Panc1 (cell line): ENCODE data around the gene C1orf116. TPM values are rescaled to one million over a fixed set of nuclear protein-coding genes. Genes with fewer than 3 reads are reported as not detected.

Source experiments
- ATAC-seq: fragments of 200-7000 bp; cut with Tn5 transposase; 2 replicates; pipeline ENCODE4 v1.9.1; 2020; ENCODE audit warnings: mild to moderate bottlenecking, moderate library complexity
- BruUV-seq: library from RNA; stranded (reverse); fragments of 400-500 nt; replicated peaks from 2 replicates; lab custom pipeline; 2021; lab: Mats Ljungman, UMichigan
- CTCF ChIA-PET: fragments of 300-600 bp; sonication (Branson Sonifier 250); formaldehyde crosslinking; loops from one replicate; lab custom pipeline; 2022; ENCODE audit warnings: antibody characterized with exemption; lab: Charles Lee
- POLR2A ChIA-PET: fragments of 300-600 bp; sonication (Branson Sonifier 250); formaldehyde crosslinking; loops from one replicate; lab custom pipeline; 2022; ENCODE audit warnings: antibody characterized with exemption; lab: Charles Lee
- DNase-seq: peaks from one replicate; pipeline ENCODE4 v3.0.0-alpha.2; 2010; ENCODE audit warnings: low read depth, low spot score
- H3K27ac ChIP-seq: 2 replicates; pipeline ENCODE4 v1.5.1; 2011; ENCODE audit warnings: mild to moderate bottlenecking, low read length, inconsistent platforms
- H3K27me3 ChIP-seq: fragments of 200-500 bp; sonication (Bioruptor generic); 2 replicates; pipeline ENCODE4 v1.6.0; 2014; ENCODE audit warnings: low read length, inconsistent platforms; ENCODE audit not compliant: control insufficient read depth, insufficient read depth
- H3K36me3 ChIP-seq: fragments of 200-500 bp; sonication (Bioruptor generic); 2 replicates; pipeline ENCODE4 v1.5.1; 2014; ENCODE audit warnings: inconsistent platforms, mild to moderate bottlenecking, low read length, moderate library complexity; ENCODE audit not compliant: control insufficient read depth, insufficient read depth
- H3K4me1 ChIP-seq: 2 replicates; pipeline ENCODE4 v1.5.1; 2011; ENCODE audit warnings: inconsistent platforms, mild to moderate bottlenecking, low read length, moderate library complexity; ENCODE audit not compliant: control insufficient read depth, insufficient read depth
- H3K4me3 ChIP-seq, 2 experiments: 2 replicates each; pipeline ENCODE4 v1.5.1; 2011 to 2012; ENCODE audit warnings: low read depth in 2 of 2, low read length in 2 of 2, mild to moderate bottlenecking in 2 of 2, inconsistent platforms in 1 of 2, moderate library complexity in 1 of 2
- H3K9me3 ChIP-seq: fragments of 200-500 bp; sonication (Bioruptor generic); 2 replicates; pipeline ENCODE4 v1.5.1; 2014; ENCODE audit warnings: low read depth, mild to moderate bottlenecking, inconsistent platforms, low read length, moderate library complexity; ENCODE audit not compliant: control insufficient read depth, insufficient read depth
- CTCF ChIP-seq: fragments of 450-650 bp; IDR thresholded peaks from 2 replicates; pipeline ENCODE4 v1.5.1; 2017; ENCODE audit warnings: mild to moderate bottlenecking
- POLR2AphosphoS5 ChIP-seq: IDR thresholded peaks from 2 replicates; pipeline ENCODE4 v1.6.1; 2012; ENCODE audit warnings: mild to moderate bottlenecking, low read depth, low read length, moderate library complexity
- REST ChIP-seq, 2 experiments: IDR thresholded peaks; 2 replicates each; pipeline ENCODE4 v1.6.1; 2011 to 2012; ENCODE audit warnings: low read depth in 2 of 2, control low read depth in 1 of 2, low read length in 1 of 2, mild to moderate bottlenecking in 1 of 2, moderate library complexity in 1 of 2; ENCODE audit not compliant: insufficient read depth in 1 of 2
- SIN3A ChIP-seq: IDR thresholded peaks from 2 replicates; pipeline ENCODE4 v1.6.1; 2012; ENCODE audit warnings: low read depth, mild to moderate bottlenecking, low read length, moderate library complexity, borderline replicate concordance; ENCODE audit not compliant: insufficient read depth
- TCF7L2 ChIP-seq: IDR thresholded peaks from 2 replicates; pipeline ENCODE4 v1.6.1; 2011; ENCODE audit warnings: mild to moderate bottlenecking, low read depth, low read length, inconsistent platforms
- in situ Hi-C: cut with HindIII; loops from 2 replicates; pipeline ENCODE4 v1.10.0; 2016; ENCODE audit warnings: low sequenced_read_pairs, low pct_unique_long_range_greater_than_20kb
- intact Hi-C: fragments of 100-400 bp; cut with micrococcal nuclease; formaldehyde crosslinking; loops from one replicate; pipeline ENCODE4 v1.10.0; 2022; ENCODE audit not compliant: unreplicated experiment
- total RNA-seq: library from RNA; stranded (reverse); gene quantifications from one replicate; pipeline ENCODE4 v1.2.1, GENCODE V29; 2021; ENCODE audit not compliant: unreplicated experiment

C1orf116 gene
- total RNA-seq, 1 experiment from 2014 or later: 0.08 TPM

GRCh38 chr1:207001492-207002245, 30.9 kb downstream of the C1orf116 start:
- DNase-seq: no peak
- CTCF ChIA-PET: no interaction called here
- Histone ChIP-seq H3K27me3 (peaks cover 4% of the 10 kb centered on the region), H3K4me3 (no peak overlapping the region), H3K27ac (no peak overlapping the region), H3K4me1 (no peaks in the 10 kb centered on the region), H3K9me3 (no peaks in the 10 kb centered on the region), H3K36me3 (no peaks in the 10 kb centered on the region)
- in situ Hi-C loops: no loop called here
- intact Hi-C loops: no loop called here
- no TSS peak for BruUV-seq
- POLR2A ChIA-PET: no interaction called here
- TF ChIP-seq POLR2AphosphoS5 (no peak), REST (IDR thresholded peaks at IDR 0.05; ENCODE audit: insufficient read depth in 1 of 2, low read depth in 2 of 2, low read length in 1 of 2) (no peak), CTCF (no peak), TCF7L2 (no peak), SIN3A (no peak)
- no peak for ATAC-seq

GRCh38 chr1:207000651-207001291, 31.8 kb downstream of the C1orf116 start:
- no peaks in the 10 kb centered on the region for H3K36me3 ChIP-seq
- CTCF ChIA-PET: no interaction called here
- TF ChIP-seq TCF7L2 (no peak), POLR2AphosphoS5 (no peak), CTCF (no peak), SIN3A (no peak), REST (IDR thresholded peaks at IDR 0.05; ENCODE audit: insufficient read depth in 1 of 2, low read depth in 2 of 2, low read length in 1 of 2) (no peak)
- POLR2A ChIA-PET: no interaction called here
- peaks cover 7% of the 10 kb centered on the region for H3K27me3 ChIP-seq
- in situ Hi-C loops (no loop called here), intact Hi-C loops (no loop called here)
- H3K9me3 ChIP-seq: no peaks in the 10 kb centered on the region
- no peak overlapping the region for H3K27ac ChIP-seq
- no TSS peak for BruUV-seq
- DNase-seq: no peak
- no peak overlapping the region for H3K4me3 ChIP-seq
- ATAC-seq: no peak
- no peaks in the 10 kb centered on the region for H3K4me1 ChIP-seq
